GM23338 (cell line): ENCODE results near the gene ZNF544. TPM values are rescaled to one million over a fixed set of nuclear protein-coding genes. Genes with fewer than 3 reads are reported as not detected.

ENCODE experiments used
- ATAC-seq: fragments of 200-7000 bp; cut with Tn5 transposase; 3 replicates; pipeline ENCODE4 v1.9.1; 2020
- DNase-seq: peaks from one replicate; pipeline ENCODE4 v3.0.0-alpha.2; 2015; ENCODE audit warnings: low spot score
- H2AFZ ChIP-seq: fragments of 200-600 bp; sonication (generic); 2 replicates; pipeline ENCODE4 v1.8.0; 2016; ENCODE audit warnings: antibody characterized with exemption, mild to moderate bottlenecking, moderate library complexity
- H3F3A ChIP-seq: fragments of 200-600 bp; sonication (generic); replicated peaks from 2 replicates; pipeline ENCODE4 v1.8.0; 2017; ENCODE audit warnings: antibody characterized with exemption, mixed run types, low read depth
- H3K27ac ChIP-seq: fragments of 200-600 bp; sonication (generic); 2 replicates; pipeline ENCODE4 v1.6.1; 2016; ENCODE audit warnings: low read depth
- H3K27me3 ChIP-seq: fragments of 200-600 bp; sonication (generic); 2 replicates; pipeline ENCODE4 v1.8.0; 2016; ENCODE audit warnings: mild to moderate bottlenecking, mixed run types, moderate library complexity; ENCODE audit not compliant: insufficient read depth
- H3K36me3 ChIP-seq: fragments of 200-600 bp; sonication (generic); 2 replicates; pipeline ENCODE4 v1.8.0; 2016; ENCODE audit warnings: mild to moderate bottlenecking; ENCODE audit not compliant: insufficient read depth
- H3K4me1 ChIP-seq: fragments of 200-600 bp; sonication (generic); 2 replicates; pipeline ENCODE4 v1.8.0; 2016; ENCODE audit warnings: mild to moderate bottlenecking, moderate library complexity; ENCODE audit not compliant: insufficient read depth
- H3K4me2 ChIP-seq: fragments of 200-600 bp; sonication (generic); 2 replicates; pipeline ENCODE4 v1.7.1; 2017; ENCODE audit warnings: mixed run types
- H3K4me3 ChIP-seq: fragments of 200-600 bp; sonication (generic); 2 replicates; pipeline ENCODE4 v1.6.1; 2016; ENCODE audit warnings: mixed run types
- H3K79me2 ChIP-seq: fragments of 200-600 bp; sonication (generic); replicated peaks from 2 replicates; pipeline ENCODE4 v1.8.0; 2017; ENCODE audit warnings: mild to moderate bottlenecking; ENCODE audit not compliant: insufficient read depth
- H3K9me2 ChIP-seq: fragments of 200-600 bp; sonication (generic); 2 replicates; pipeline ENCODE4 v1.8.0; 2017; ENCODE audit not compliant: insufficient read depth
- H4K20me1 ChIP-seq: fragments of 200-600 bp; sonication (generic); replicated peaks from 2 replicates; pipeline ENCODE4 v1.8.0; 2017; ENCODE audit warnings: mild to moderate bottlenecking; ENCODE audit not compliant: insufficient read depth
- H3K27ac Mint-ChIP-seq: 2 replicates; pipeline ENCODE4 v1.8.0; 2020; ENCODE audit warnings: inconsistent platforms, mild to moderate bottlenecking, moderate library complexity, mixed read lengths
- H3K27me3 Mint-ChIP-seq: 3 replicates; pipeline ENCODE4 v1.8.0; 2022; ENCODE audit warnings: low read depth, mild to moderate bottlenecking, moderate library complexity, mixed read lengths, inconsistent platforms; ENCODE audit not compliant: insufficient read depth, poor library complexity
- H3K36me3 Mint-ChIP-seq: 3 replicates; pipeline ENCODE4 v1.8.0; 2021; ENCODE audit warnings: low read depth, mild to moderate bottlenecking, inconsistent platforms, moderate library complexity, mixed read lengths
- H3K4me1 Mint-ChIP-seq: 3 replicates; pipeline ENCODE4 v1.8.0; 2020; ENCODE audit warnings: mild to moderate bottlenecking, inconsistent platforms, mixed read lengths
- H3K4me3 Mint-ChIP-seq: 3 replicates; pipeline ENCODE4 v1.8.0; 2021; ENCODE audit warnings: moderate library complexity, mild to moderate bottlenecking, inconsistent platforms, mixed read lengths
- H3K9me3 Mint-ChIP-seq: 3 replicates; pipeline ENCODE4 v1.8.0; 2020; ENCODE audit warnings: moderate library complexity, mild to moderate bottlenecking, inconsistent platforms, mixed read lengths
- CREB1 ChIP-seq: fragments of 250-450 bp; sonication (Bioruptor Pico); IDR thresholded peaks from 2 replicates; pipeline ENCODE4 v1.5.0; 2020; ENCODE audit warnings: low read depth, mild to moderate bottlenecking, moderate library complexity
- CTCF ChIP-seq, 2 experiments: fragments of 200-600 bp in 1 of 2; sonication (generic) in 1 of 2; conservative IDR thresholded peaks; 2 replicates each; pipeline versions ENCODE4 v1.5.1 to v1.6.1; 2016 to 2017; ENCODE audit warnings: antibody characterized with exemption in 2 of 2, low read depth in 2 of 2, mild to moderate bottlenecking in 2 of 2, moderate library complexity in 1 of 2
- EZH2 ChIP-seq: fragments of 200-600 bp; sonication (generic); IDR thresholded peaks from one replicate; pipeline ENCODE4 v1.8.0; 2017; ENCODE audit warnings: antibody characterized with exemption, mild to moderate bottlenecking, low read depth; ENCODE audit not compliant: unreplicated experiment
- EZH2phosphoT487 ChIP-seq: fragments of 200-600 bp; sonication (generic); IDR thresholded peaks from one replicate; pipeline ENCODE4 v1.8.1; 2018; ENCODE audit warnings: antibody characterized with exemption; ENCODE audit not compliant: unreplicated experiment
- JUNB ChIP-seq: IDR thresholded peaks from one replicate; pipeline ENCODE4 v1.6.1; 2016; ENCODE audit warnings: antibody characterized with exemption; ENCODE audit not compliant: unreplicated experiment
- NANOG ChIP-seq: IDR thresholded peaks from 2 replicates; pipeline ENCODE4 v1.6.1; 2016; ENCODE audit warnings: antibody characterized with exemption, borderline replicate concordance
- POLR2AphosphoS5 ChIP-seq: IDR thresholded peaks from 2 replicates; pipeline ENCODE4 v1.6.1; 2016; ENCODE audit warnings: antibody characterized with exemption, low read depth
- REST ChIP-seq: IDR thresholded peaks from one replicate; pipeline ENCODE4 v1.6.1; 2018; ENCODE audit warnings: antibody characterized with exemption; ENCODE audit not compliant: unreplicated experiment
- STAT1 ChIP-seq: IDR thresholded peaks from one replicate; pipeline ENCODE4 v1.6.1; 2016; ENCODE audit warnings: antibody characterized with exemption; ENCODE audit not compliant: unreplicated experiment
- ZNF114 ChIP-seq: fragments of 250-450 bp; sonication (Bioruptor Pico); IDR thresholded peaks from 2 replicates; pipeline ENCODE4 v1.5.0; 2020; ENCODE audit warnings: mild to moderate bottlenecking, moderate library complexity
- ZNF331 ChIP-seq: fragments of 250-450 bp; sonication (Bioruptor Pico); IDR thresholded peaks from 2 replicates; pipeline ENCODE4 v1.5.0; 2020; ENCODE audit warnings: low read depth, mild to moderate bottlenecking, moderate library complexity
- ZNF462 ChIP-seq: fragments of 250-450 bp; sonication (Bioruptor Pico); IDR thresholded peaks from 2 replicates; pipeline ENCODE4 v1.5.0; 2020; ENCODE audit warnings: mild to moderate bottlenecking, moderate library complexity
- polyA plus RNA-seq: library from polyadenylated mRNA; unstranded; fragments of >200 nt; fragmentation: Nextera tagmentation; extraction: Ambion mirVana; gene quantifications from 2 replicates; pipeline ENCODE4 v1.2.1, GENCODE V29; 2016
- total RNA-seq: library from RNA; depleted of rRNA; stranded (reverse); fragments of >200 nt; shearing (Covaris generic); gene quantifications from 2 replicates; pipeline ENCODE4 v1.2.3, GENCODE V29; 2014
- TF ChIP-seq, protein P1 (sequence below): IDR thresholded peaks from 2 replicates; pipeline ENCODE4 v1.6.1; 2016; ENCODE audit warnings: antibody characterized with exemption

ZNF544 gene
- total and polyA plus RNA-seq, 2 experiments from 2014 or later: 29.4 to 93.9 TPM

GRCh38 chr19:58279925-58280316 lies 51.2 kb downstream of the ZNF544 start:
- H4K20me1 ChIP-seq: peaks cover 51% of the 10 kb centered on the region
- Mint-ChIP-seq H3K9me3 (no peaks in the 10 kb centered on the region), H3K27ac (peak overlapping the region; percentile 98; the same call in 1 of the 2 replicates), H3K27me3 (peaks cover 14% of the 10 kb centered on the region), H3K4me1 (peaks cover 21% of the 10 kb centered on the region), H3K36me3 (peaks cover 51% of the 10 kb centered on the region), H3K4me3 (peak overlapping the region; percentile 94)
- H3K27me3 ChIP-seq: no peaks in the 10 kb centered on the region
- DNase-seq (no peak), ATAC-seq (no peak)
- H3K4me2 ChIP-seq: peak overlapping the region; percentile 98
- peak overlapping the region; percentile 73 for H3K4me3 ChIP-seq
- H3K4me1 ChIP-seq: peaks cover 18% of the 10 kb centered on the region
- H2AFZ ChIP-seq: no peak overlapping the region
- TF ChIP-seq REST (no peak), ZNF114 (CRISPR knock-in tag) (no peak), JUNB (no peak), ZNF331 (CRISPR knock-in tag) (no peak), CREB1 (no peak), POLR2AphosphoS5 (no peak), EZH2 (no peak), NANOG (no peak), ZNF462 (CRISPR knock-in tag) (no peak), STAT1 (no peak), EZH2phosphoT487 (no peak), CTCF (conservative IDR thresholded peaks at IDR 0.05; ENCODE audit: low read depth in 2 of 2) (no peak)
- TF ChIP-seq, protein P1, sequence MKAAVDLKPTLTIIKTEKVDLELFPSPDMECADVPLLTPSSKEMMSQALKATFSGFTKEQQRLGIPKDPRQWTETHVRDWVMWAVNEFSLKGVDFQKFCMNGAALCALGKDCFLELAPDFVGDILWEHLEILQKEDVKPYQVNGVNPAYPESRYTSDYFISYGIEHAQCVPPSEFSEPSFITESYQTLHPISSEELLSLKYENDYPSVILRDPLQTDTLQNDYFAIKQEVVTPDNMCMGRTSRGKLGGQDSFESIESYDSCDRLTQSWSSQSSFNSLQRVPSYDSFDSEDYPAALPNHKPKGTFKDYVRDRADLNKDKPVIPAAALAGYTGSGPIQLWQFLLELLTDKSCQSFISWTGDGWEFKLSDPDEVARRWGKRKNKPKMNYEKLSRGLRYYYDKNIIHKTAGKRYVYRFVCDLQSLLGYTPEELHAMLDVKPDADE: no peak
- peaks cover 5% of the 10 kb centered on the region; the same call in 1 of the 2 replicates for H3K36me3 ChIP-seq
- no peaks in the 10 kb centered on the region for H3K9me2 ChIP-seq
- H3F3A ChIP-seq: 0 out of 2 replicates have a peak, but pooled peaks cover 4% of the 10 kb centered on the region
- no peak overlapping the region for H3K27ac ChIP-seq
- H3K79me2 ChIP-seq: peaks cover 75% of the 10 kb centered on the region
